GM19025 (cell line): ENCODE measurements around the gene TRIO.

ENCODE experiments used
- ATAC-seq: cut with Tn5 transposase; IDR thresholded peaks from one replicate; pipeline ENCODE4 v1.9.1; 2021; ENCODE audit warnings: mild to moderate bottlenecking, low read depth, moderate library complexity; ENCODE audit not compliant: unreplicated experiment

The TRIO gene

DNA sequence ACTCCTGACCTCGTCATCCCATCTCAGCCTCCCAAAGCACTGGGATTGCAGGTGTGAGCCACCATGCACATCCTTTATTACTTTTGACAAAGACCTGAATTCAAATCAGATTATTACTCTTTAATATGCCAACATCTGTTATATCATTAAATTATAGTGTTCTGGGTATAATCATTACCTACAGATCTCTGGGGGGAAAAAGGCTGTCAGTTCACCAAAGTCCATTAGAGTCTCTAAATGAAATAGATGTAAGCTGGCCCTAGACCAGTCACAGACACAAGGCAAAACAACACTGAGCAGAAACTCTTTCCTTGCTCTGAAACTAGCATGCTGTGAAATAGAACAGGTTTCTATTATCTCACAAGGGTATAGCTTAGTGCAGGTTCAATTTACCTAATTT is 21.6 kb upstream of the TRIO start:
- ATAC-seq = no peak

DNA sequence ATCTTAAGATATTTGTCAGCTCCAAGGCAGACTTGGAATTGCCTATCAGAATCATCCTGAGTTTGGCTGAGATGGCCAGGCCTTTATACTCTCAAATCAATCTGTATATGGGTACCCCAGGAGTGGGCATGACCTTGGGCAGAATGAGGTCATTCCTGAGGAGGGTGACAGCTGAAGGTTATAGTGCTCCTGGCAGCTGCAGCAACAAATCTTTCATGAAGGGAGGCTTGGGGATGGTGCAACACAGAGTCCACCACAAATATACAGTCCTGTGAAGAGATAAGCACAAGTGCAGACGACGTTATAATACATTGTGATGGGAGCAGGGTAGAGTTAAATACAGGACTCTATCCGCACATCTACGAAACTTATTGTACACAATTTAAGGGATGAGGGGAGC is 21.1 kb upstream of the TRIO start:
- ATAC-seq = no peak

DNA sequence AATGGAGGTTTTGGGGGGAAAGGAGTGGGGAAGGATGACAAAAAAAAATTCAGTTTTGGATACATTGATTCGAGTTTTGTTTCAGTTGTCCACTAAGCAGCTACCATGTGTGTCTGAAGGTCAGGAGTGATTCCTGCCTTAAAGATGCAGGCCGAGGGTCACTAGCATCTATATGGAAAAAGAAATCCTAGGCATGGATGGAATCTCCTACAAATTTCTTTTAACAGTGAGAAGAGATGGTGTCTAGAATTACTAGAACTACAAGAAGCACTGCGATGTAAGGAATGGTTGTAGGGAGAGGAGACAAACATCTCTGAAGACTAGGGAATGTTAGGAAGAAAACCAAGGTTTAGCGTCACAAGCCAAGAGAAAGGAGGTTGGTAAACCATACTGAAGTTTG is 19.6 kb upstream of the TRIO start:
- no peak for ATAC-seq

DNA sequence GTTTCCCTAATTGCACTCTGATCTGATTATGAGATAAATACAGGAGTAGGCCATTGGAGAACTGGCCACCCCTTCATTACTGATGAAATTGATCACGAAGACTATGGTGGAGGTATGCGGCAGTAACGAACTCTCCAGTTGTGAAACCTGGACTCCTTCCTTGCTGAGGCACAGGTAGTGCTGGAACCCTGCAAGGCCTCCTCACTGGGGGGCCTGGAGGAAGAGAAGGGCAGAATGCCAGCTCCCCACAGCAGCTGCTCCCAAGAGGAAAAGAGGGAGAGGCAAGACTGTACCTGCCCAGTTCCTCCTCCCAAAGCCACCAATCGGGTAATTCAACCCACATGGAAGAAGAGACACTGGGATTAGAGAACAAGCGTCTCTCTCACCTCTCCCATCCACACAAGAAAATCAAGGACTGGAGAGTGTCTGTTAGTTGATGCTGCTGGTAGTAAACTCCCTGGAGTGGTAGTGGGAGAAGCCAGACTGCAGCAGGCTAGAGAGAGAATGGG is 19.1 kb upstream of the TRIO start:
- ATAC-seq = no peak

DNA sequence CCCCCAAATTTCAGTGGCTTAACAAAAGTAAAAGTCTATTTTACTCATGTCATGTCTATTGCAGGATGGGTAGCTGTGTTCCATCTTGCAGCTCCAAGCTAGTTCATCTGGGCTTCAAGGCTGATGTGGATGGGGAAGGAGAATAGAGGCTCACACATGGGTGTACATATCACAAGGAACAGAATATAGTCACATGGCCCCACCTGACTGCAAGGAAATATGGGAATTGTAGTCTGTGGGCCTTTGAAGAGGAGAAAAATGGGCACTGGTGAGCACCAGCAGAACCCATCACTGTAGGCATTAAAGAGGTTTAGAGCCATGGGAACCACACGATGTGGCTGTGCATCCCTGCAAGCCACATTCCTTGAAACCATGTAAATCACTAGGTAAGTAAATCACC is 17.9 kb upstream of the TRIO start:
- no peak for ATAC-seq

DNA sequence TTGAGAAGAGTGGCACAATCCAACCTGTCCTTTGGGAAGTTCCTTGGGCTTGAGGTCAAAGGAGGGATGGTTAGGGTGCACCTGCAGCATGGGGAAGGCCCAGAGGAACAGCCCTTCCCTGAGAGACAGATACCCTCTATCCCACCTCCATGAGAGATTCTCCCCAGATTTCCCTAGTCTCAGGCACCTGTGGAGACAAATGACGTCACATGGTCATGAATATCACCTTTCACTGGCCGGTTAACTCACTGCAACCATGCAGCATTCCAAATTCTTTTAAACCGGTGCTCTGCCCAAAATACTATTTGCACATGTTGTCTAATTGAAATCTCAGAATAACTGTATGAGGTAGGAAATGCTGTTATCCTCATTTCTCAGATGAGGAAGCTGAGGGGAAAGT is 15.6 kb upstream of the TRIO start:
- ATAC-seq = no peak

DNA sequence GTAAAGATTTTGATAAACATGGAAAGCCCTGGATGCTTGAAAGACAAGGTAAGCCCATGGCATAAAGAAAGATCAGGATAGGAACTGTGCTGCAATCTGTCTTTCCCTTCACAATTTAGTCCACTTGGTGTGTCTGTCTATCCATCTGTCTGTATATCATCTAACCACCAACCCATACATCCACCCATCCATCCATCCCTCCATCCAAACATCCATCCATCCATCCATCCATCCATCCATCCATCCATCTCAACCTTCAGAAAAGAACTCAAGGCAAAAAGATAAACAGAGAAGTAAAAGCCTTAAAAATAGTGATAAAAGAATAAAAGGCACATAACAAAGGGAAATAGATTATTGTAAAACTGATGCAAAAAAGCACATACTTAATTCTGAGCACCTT is 15.1 kb upstream of the TRIO start:
- no peak for ATAC-seq

DNA sequence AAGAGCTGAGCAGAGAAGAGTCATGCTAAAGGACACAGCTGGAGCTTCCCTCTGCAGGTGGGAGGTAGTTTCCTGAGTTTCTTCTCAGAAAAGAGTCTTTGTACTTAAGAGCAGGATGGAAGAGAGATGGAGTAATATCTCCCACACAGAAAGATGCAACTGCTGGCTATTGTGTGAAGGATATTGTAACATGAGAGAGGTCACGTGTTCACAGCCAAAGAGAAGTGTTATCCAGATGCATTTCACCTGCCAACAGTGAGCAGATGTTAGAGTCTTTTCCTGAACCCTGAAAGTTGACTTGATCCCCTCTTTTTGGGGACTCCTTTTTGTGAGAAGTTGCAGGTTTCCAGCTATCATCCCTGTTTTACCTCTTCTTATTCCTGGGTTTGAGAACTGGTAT is 14.0 kb upstream of the TRIO start:
- ATAC-seq = no peak

DNA sequence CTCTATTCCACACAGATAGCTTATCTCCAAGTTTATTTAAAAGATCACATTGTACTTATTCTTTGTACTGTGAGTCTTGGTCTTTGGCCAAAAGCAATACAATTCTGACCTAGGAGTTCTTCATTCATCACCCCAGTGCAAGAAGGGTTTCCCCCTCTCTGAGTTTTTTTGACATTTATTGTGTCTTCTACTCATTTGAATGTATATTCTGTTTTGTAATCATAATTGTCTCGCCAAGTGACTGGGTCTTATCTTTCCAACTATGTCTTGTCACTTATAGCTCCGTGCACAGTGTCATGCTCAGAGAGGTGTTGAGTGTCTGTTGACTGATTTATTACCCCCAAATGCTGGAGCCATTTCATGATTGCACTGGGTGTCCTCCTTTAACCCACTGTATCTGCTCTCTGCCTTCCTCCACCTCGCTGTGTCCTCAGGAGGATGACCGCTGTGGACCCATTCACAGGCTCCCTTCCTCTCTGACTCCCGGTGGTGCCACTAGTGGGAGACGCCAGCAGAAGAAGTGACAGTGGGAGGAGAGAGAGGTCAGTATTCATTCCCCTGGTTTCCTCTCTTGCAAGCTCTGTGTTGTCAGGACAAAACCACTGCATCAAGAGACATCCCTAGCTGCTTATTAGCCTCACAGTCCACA is 11.2 kb upstream of the TRIO start:
- no peak for ATAC-seq

DNA sequence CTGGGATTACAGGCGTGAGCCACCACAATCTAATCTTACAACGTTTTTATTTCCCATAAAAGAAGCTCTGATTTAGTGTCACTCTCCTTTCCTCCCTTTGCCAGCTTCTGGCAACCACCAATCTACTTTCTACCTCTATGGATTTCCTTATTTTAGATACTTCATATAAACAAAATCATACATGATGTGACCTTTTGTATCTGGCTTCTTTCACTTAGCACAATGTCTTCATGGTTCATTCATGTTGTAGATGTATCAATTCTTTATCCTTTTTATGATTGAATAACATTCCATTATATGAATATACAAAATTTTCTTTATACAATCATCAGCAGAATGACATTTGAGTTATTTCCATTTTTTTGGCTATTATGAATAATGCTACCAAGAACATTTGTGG is 9.7 kb upstream of the TRIO start:
- no peak for ATAC-seq

DNA sequence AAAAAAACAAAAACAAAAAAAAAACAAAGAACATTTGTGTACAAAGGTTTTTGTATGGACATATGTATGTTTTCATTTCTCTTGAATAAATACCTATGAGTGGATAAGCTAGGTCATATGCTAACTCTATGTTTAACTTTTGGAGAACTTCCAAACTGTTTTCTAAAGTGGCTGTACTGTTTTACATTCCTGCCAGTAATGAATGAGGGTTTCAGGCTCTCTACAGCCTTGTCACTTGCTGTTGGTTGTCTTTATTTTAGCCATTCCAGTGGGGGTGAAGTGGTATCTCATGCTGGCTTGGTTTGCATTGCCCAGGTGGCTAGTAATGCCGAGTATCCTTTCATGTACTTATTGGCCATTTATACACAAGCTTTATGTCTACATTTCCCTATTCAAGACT is 9.1 kb upstream of the TRIO start:
- no peak for ATAC-seq

DNA sequence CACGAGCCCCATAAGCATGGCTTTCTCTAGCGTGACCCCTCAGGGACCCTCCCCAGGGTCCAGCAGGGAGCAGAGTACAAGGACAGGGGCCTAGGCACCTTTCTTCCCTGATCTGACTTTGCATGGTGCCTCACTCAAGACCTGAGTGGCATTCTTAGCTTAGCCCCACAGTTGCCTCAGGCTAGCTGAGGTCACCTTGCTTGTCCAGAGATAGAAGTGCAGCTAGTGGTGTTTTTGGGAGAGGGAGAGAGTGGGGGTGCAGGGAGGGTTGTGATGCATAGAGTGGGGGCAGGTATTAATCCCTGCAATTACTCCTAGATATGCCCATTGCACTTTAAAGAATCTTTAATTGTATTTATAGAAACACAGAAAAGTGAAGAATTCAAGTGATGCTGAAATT is 8.4 kb upstream of the TRIO start:
- ATAC-seq = no peak

DNA sequence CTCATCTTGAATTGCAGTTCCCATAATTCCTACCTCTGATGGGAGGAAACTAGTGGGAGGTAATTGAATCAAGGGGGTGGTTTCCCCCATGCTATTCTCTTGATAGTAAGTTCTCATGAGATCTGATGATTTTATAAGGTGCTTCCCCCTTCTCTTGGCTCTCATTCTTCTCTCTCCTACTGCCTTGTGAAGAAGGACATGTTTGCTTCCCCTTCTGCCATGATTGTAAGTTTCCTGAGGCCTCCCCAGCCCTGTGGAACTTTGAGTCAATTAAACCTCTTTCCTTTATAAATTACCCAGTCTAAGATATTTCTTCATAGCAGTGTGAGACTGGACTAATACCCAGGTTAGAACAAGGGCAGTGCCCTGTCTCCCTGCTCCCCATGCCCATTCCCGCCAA is 7.5 kb upstream of the TRIO start:
- ATAC-seq = no peak

DNA sequence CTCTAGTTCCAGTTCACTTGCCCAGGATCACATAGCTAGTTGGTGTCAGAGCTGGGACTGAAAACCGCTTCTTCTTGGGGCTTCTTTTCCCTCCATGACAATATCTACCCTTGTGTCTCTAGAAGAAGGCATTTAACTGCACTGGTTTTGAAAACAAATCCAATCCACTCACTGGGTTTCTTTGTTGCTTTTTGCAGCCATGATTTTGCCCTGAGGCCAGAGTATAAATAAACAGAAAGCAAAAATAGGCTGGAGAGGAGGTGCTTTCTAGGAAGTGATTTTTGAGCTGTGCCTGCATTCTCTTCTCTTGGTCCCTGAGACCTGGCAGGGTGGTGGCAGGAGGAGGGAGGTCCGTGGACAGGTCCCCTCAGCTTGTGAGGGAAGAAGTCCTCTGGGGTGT is 6.9 kb upstream of the TRIO start:
- no peak for ATAC-seq

DNA sequence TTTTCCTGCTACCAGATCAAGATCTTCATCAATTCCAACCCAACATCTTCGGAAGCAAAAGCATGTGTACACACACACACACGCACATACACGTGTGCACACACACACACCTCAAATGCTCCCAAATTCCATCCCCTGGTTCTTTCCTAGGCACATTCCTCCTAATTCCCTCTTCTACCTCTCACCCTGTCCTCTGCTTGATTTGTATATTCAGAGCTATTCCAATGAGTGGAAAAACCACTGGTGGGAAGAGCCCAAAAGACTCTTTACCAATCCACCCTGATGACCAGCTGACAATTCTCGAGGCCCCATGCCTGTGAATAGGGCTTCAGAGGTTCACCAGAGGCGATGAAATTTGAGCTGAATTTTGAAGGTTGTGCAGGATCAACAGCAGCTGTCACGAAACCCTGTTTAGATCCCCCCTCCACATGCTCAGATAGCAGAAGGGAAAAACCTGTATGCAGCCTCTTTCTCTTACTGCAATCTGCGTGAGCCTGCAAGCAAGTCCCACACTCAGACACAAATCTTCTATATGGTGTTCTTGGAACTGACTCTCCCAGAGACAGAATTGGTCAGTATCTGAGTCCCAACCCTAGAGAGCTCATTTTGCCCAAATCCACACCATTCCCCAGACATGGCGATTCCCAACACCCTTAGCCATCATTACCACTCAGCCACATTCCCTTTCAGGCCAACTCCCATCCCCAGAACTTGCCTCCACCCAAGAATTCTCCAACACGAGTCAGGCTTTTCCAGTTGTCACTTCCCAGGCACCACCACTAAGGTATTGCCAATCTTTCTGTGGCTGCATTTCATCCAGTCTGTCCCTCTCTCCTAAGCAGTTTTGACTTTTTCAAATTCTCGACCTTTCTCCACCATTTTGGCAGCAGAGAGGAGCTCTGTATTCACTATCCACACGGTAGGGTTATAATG is 4.3 kb upstream of the TRIO start:
- ATAC-seq = no peak

DNA sequence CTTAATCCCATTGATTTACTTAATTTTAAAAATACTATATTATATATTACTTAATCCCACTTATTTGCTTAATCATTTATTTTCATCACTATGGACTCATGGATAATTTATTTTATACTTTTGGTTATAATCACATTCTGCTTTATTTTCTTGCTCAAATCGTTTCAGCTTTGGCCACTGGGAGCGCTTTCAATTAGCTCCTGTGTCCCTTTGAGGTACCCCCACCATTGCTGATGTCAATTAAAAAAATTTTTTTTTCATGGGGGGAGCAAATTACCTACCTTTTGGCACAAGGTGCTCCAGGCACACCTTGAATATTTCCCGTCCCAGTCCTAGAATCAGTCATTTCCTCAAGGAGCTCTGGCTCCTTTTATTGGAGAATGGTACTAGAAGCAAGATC is 1.4 kb upstream of the TRIO start:
- no peak for ATAC-seq

DNA sequence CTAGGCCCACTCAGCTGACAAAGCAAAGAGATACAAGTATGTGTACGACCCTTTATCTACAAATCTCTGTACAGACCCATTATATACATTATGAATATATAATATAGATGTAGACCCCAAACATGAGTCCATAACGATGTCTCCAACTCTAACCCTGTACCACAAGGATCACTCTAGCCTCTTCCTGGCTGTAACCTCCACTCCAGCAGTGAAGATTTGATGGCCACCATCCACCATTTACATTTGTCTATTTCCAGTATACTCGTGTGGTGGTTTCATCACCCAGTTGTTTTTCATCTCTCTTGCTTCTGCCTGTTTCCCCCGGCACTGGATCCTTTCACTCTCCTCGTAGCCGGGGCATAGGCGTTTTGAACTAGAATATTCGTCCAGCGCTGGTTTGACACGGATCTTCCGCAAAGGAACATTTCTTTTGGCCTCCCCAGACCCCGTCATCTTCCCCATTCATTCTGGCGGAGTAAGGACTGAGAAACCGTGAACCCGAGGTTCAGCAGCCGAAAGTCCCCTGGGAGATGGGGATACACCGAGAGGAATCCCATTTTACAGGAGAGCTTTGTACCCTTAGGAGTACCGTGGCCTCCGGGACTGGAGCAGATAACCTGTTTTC is 828 bp upstream of the TRIO start:
- ATAC-seq = peak; percentile 1

DNA sequence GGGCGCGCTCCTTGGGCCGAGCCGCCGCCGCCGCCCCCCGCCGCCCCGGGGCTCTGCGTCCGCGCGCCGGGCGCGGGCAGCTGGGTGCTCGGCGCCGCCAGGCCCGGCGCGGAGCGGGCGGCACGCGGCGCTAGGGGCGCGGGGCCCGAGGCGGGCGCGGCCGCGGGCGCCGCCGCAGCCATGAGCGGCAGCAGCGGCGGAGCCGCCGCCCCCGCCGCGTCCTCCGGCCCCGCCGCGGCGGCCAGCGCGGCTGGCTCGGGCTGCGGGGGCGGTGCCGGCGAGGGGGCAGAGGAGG is 351 bp downstream of the TRIO start:
- ATAC-seq = peak; percentile 12

DNA sequence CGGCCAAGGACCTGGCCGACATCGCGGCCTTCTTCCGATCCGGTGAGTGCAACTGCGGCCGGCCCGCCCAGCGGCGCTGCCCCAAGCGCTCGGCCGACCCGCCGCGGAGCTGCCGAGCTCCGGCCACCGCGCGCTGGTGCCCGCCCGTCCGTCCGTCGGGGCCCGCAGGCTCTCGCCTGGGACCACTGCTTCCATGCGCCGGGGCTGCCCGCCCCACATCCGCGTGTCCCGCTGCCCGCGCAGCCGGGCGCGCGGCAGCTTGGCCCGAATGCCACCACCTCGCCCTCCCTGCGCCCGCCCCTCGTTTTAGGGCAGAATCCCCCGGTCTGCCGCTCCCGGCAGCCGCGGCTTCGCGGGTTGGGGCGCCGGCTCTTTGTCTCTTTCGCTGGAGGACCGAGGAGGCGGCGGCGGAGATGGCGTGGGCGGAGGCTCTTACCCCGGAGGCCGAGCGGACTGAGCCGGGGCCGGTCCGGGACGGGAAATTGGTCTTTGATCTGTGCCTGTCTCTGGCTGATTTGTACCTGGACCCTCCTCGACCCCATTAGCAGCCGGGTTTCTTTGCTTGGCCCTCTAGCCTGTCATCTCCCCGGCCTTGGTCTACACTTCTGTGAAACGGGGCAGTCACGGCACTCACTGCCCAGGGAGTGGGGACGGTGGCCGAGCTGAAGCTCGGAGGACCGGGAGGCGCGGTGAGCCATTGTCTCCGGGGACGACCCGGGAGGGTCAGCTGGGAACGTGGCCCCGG is 871 bp downstream of the TRIO start:
- peak; percentile 4 for ATAC-seq

DNA sequence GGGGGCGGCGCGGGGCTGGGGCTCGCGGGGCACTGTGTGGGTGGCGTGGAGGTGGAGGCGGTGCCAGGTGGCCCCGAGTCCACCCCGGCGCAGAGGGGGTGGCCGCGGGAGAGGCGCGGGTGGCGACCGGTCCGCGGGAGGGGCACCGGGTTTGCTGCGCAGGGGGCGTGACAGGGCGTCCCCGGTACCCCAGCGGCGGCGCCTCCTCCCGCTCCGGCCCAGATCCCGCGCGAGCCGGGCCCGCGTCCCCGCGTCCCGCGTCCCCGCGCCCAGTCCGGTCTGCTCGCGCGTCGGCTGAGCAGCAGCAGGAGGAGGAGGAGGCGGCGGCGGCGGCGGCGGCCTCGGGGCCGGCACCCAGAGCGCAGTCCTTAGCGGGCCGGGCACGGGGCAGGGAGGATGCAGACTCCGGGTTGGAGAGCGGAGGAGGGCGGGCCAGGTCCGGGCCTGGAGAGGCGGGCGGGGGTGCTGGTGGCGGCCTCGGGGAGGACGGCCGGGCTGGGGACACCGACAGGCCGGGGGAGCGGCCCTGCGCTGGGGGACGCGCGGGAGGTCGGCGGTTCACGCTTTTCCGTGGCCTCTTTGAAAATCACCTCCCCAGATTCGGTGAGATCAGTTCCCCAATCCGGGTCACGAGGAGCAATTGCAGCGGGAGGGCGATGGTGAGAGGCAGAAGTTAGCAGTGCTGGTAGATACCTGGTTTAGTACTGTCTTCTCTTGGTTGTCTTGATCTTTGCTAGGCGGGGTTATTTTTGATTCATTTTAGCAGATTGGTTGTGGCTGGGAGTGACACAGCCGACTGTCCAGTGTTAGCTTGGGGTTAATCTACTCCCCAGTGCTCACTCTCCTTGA is 1.7 kb downstream of the TRIO start:
- peak; percentile 39 for ATAC-seq
